GM12878 (cell line): ENCODE data around the gene PRG2. TPM values are rescaled to one million over a fixed set of nuclear protein-coding genes. Genes with fewer than 3 reads are reported as not detected.

Experiments used
- ATAC-seq: fragments of 200-7000 bp; cut with Tn5 transposase; 3 replicates; pipeline ENCODE4 v1.9.1; 2020; ENCODE audit warnings: mild to moderate bottlenecking, moderate library complexity
- BruUV-seq: library from RNA; stranded (reverse); fragments of 400-500 nt; replicated peaks from 2 replicates; lab custom pipeline; 2021; lab: Mats Ljungman, UMichigan
- CTCF ChIA-PET: fragments of 300-600 bp; sonication (Branson Sonifier 250); formaldehyde crosslinking; extraction: SDS; loops from one replicate; lab custom pipeline; 2021; ENCODE audit warnings: inconsistent platforms; lab: Yijun Ruan, JAX
- POLR2A ChIA-PET: fragments of 350-600 bp; formaldehyde crosslinking; extraction: SDS; loops from one replicate; lab custom pipeline; 2021; ENCODE audit warnings: inconsistent platforms; lab: Charles Lee
- RAD21 ChIA-PET: fragments of 300-600 bp; sonication (Branson Sonifier 250); formaldehyde crosslinking; loops from one replicate; lab custom pipeline; 2023; ENCODE audit warnings: antibody characterized with exemption; ENCODE audit not compliant: unreplicated experiment; lab: Charles Lee
- SMC1A ChIA-PET: fragments of 300-600 bp; sonication (Branson Sonifier 250); formaldehyde crosslinking; loops from one replicate; lab custom pipeline; 2023; ENCODE audit not compliant: unreplicated experiment, uncharacterized antibody; lab: Charles Lee
- DNase-seq: peaks from one replicate; pipeline ENCODE4 v3.0.0-alpha.2; 2011; ENCODE audit warnings: low read depth, low spot score
- FAIRE-seq: peaks from 3 replicates; lab custom pipeline; 2011; peaks lifted over from hg19 to GRCh38; lab: Jason Lieb, UNC
- H2AFZ ChIP-seq: 2 replicates; pipeline ENCODE4 v1.6.0; 2011; ENCODE audit warnings: low read depth, low read length, control low read depth; ENCODE audit not compliant: control insufficient read depth
- H3K27ac ChIP-seq: 2 replicates; pipeline ENCODE4 v1.5.1; 2011; ENCODE audit warnings: control low read depth; ENCODE audit not compliant: control insufficient read depth, insufficient read depth
- H3K27me3 ChIP-seq, 2 experiments: replicated peaks in 1 of 2; 2 replicates each; pipeline versions ENCODE4 v1.6.0 to v1.6.1; 2011; ENCODE audit warnings: low read length in 1 of 2; ENCODE audit not compliant: control insufficient read depth in 2 of 2, insufficient read depth in 2 of 2
- H3K36me3 ChIP-seq, 2 experiments: 2 replicates each; pipeline ENCODE4 v1.5.1; 2011; ENCODE audit warnings: low read length in 1 of 2; ENCODE audit not compliant: control insufficient read depth in 2 of 2, insufficient read depth in 2 of 2
- H3K4me1 ChIP-seq: 2 replicates; pipeline ENCODE4 v1.6.1; 2011; ENCODE audit warnings: mild to moderate bottlenecking, low read length, moderate library complexity, mixed read lengths; ENCODE audit not compliant: control insufficient read depth, insufficient read depth
- H3K4me2 ChIP-seq: 2 replicates; pipeline ENCODE4 v1.6.0; 2011; ENCODE audit warnings: control low read depth; ENCODE audit not compliant: control insufficient read depth, insufficient read depth
- H3K4me3 ChIP-seq: fragments of 200-600 bp; sonication (generic); 2 replicates; pipeline ENCODE4 v1.5.1; 2016
- H3K79me2 ChIP-seq: 2 replicates; pipeline ENCODE4 v1.6.0; 2011; ENCODE audit warnings: low read length; ENCODE audit not compliant: control insufficient read depth, insufficient read depth
- H3K9ac ChIP-seq: 2 replicates; pipeline ENCODE4 v1.8.0; 2011; ENCODE audit warnings: low read length, control low read depth, mixed read lengths; ENCODE audit not compliant: control insufficient read depth, insufficient read depth
- H3K9me3 ChIP-seq: replicated peaks from 3 replicates; pipeline ENCODE4 v1.5.1; 2011; ENCODE audit warnings: mild to moderate bottlenecking, low read length; ENCODE audit not compliant: control insufficient read depth, insufficient read depth
- H4K20me1 ChIP-seq: 2 replicates; pipeline ENCODE4 v1.6.0; 2011; ENCODE audit not compliant: control insufficient read depth, insufficient read depth
- EED ChIP-seq: sonication (generic); IDR thresholded peaks from 2 replicates; pipeline ENCODE4 v1.6.1; 2016; ENCODE audit warnings: antibody characterized with exemption, low read depth
- GABPA ChIP-seq: IDR thresholded peaks from 2 replicates; pipeline ENCODE4 v1.6.1; 2014; ENCODE audit warnings: antibody characterized with exemption, low read depth, mild to moderate bottlenecking, inconsistent platforms
- GATAD2B ChIP-seq: fragments of 450-650 bp; conservative IDR thresholded peaks from 2 replicates; pipeline ENCODE4 v1.6.1; 2017; ENCODE audit warnings: low read depth, mild to moderate bottlenecking, moderate library complexity
- MLLT1 ChIP-seq: fragments of 450-650 bp; IDR thresholded peaks from 2 replicates; pipeline ENCODE4 v1.6.1; 2016; ENCODE audit warnings: mild to moderate bottlenecking
- NFIC ChIP-seq: IDR thresholded peaks from 2 replicates; pipeline ENCODE4 v1.6.1; 2012; ENCODE audit warnings: low read depth, mild to moderate bottlenecking, inconsistent platforms, low read length, moderate library complexity
- POLR2AphosphoS5 ChIP-seq: IDR thresholded peaks from 2 replicates; pipeline ENCODE4 v1.6.1; 2011; ENCODE audit warnings: mild to moderate bottlenecking, low read length, inconsistent platforms
- TBL1XR1 ChIP-seq: IDR thresholded peaks from 2 replicates; pipeline ENCODE4 v1.6.1; 2012; ENCODE audit warnings: low read depth, low read length, improper control_type of control experiment
- ZNF274 ChIP-seq: IDR thresholded peaks from one replicate; pipeline ENCODE4 v1.8.0; 2011; ENCODE audit not compliant: insufficient read length, insufficient read depth
- WGBS: methylation state at CpG from one replicate; pipeline ENCODE4 v1.1.6; 2016; ENCODE audit warnings: low lambda C conversion rate; ENCODE audit not compliant: insufficient replicate concordance, insufficient coverage; ENCODE audit errors: missing lambda C conversion rate; 5-methylcytosine and 5-hydroxymethylcytosine counted together
- in situ Hi-C: fragments of 300-500 bp; cut with MboI; formaldehyde crosslinking; loops from 9 replicates; pipeline ENCODE4 v1.14.3; 2018; ENCODE audit warnings: mixed read lengths
- intact Hi-C: fragments of 100-400 bp; cut with micrococcal nuclease; formaldehyde crosslinking; loops from one replicate; pipeline ENCODE4 v1.14.2; 2022; ENCODE audit not compliant: unreplicated experiment
- polyA plus RNA-seq, 11 experiments: library from polyadenylated mRNA; depleted of rRNA in 4 of 11; unstranded in 6 of 11; stranded (reverse) in 5 of 11; fragments of >200 nt; fragmentation: Nextera tagmentation in 4 of 11; fragmentation: Illumina TruSeq in 1 of 11; extraction: Ambion mirVana in 4 of 11; extraction: Trizol in 1 of 11; gene quantifications; 1 replicate in 1 of 11; 2 replicates in 10 of 11; pipeline versions ENCODE4 v1.2.1 to v1.2.3, GENCODE V29; 2011 to 2016; ENCODE audit warnings: inconsistent platforms in 2 of 11, missing spikeins in 2 of 11, low read depth in 1 of 11
- total RNA-seq, 4 experiments: library from RNA; depleted of rRNA in 3 of 4; stranded (reverse); fragments of >200 nt in 3 of 4; fragmentation: Illumina TruSeq in 1 of 4; extraction: Trizol in 1 of 4; gene quantifications; 2 replicates each; pipeline versions ENCODE4 v1.2.1 to v1.2.3, GENCODE V29; 2013 to 2021

The PRG2 gene
- total and polyA plus RNA-seq, 10 of the 15 experiments (the other 5 are each of a cell fraction or from before 2014, with no cell fraction given): 0.10 to 1.7 (median 0.56) TPM; not detected in 2

GRCh38 chr11:57414612-57415212 lies 24.3 kb upstream of the PRG2 start:
- RAD21 ChIA-PET: no interaction called here

More at GRCh38 chr11:57414612-57415212, 24.3 kb upstream of the PRG2 start:
- in situ Hi-C loops: no loop called here
- TF ChIP-seq GATAD2B: no peak
- no peak for TF ChIP-seq GABPA
- TF ChIP-seq NFIC: no peak
- TF ChIP-seq MLLT1: no peak
- TF ChIP-seq TBL1XR1: no peak
- TF ChIP-seq ZNF274: no peak
- TF ChIP-seq POLR2AphosphoS5: no peak
- no peak for TF ChIP-seq EED
- TF ChIP-seq, all 136 proteins: peak for 0
- H3K36me3 ChIP-seq: peaks cover 38 to 72% of the 10 kb centered on the region in 2 experiments
- H3K79me2 ChIP-seq: peaks cover 32% of the 10 kb centered on the region
- intact Hi-C loops: no loop called here
- WGBS: 87% methylated on average over 11 of the region's 11 CpGs
- H3K27me3 ChIP-seq: no peaks in the 10 kb centered on the region
- no peak overlapping the region for H3K27ac ChIP-seq
- CTCF ChIA-PET: no interaction called here
- SMC1A ChIA-PET: no interaction called here
- POLR2A ChIA-PET: interaction anchor here (4.4 kb wide), 1 partner anchor 11 kb away, joined by 22 read pairs; no protein-coding TSS in a partner anchor
- no peak for DNase-seq
- H2AFZ ChIP-seq: no peak overlapping the region
- H3K9me3 ChIP-seq: no peaks in the 10 kb centered on the region; the same call in 2 of the 3 replicates
- H3K4me2 ChIP-seq: no peak overlapping the region
- BruUV-seq: no TSS peak
- H3K4me3 ChIP-seq: no peak overlapping the region
- ATAC-seq: peak; percentile 61
- H3K9ac ChIP-seq: no peak overlapping the region
- no peak for FAIRE-seq
- H3K4me1 ChIP-seq: peaks cover 14% of the 10 kb centered on the region
- H4K20me1 ChIP-seq: no peaks in the 10 kb centered on the region; the same call in 1 of the 2 replicates
